Hepatocyte (in vitro differentiated cells): ENCODE data around the gene GAB1.

Experiments used
- CTCF ChIP-seq: fragments of 200-600 bp; sonication (generic); IDR thresholded peaks from 2 replicates; pipeline ENCODE4 v1.5.1; 2016; ENCODE audit warnings: antibody characterized with exemption, mild to moderate bottlenecking; ENCODE audit not compliant: poor library complexity
- EZH2phosphoT487 ChIP-seq: fragments of 200-600 bp; sonication (generic); IDR thresholded peaks from one replicate; pipeline ENCODE4 v1.6.1; 2018; ENCODE audit warnings: antibody characterized with exemption, mild to moderate bottlenecking, low read depth, moderate library complexity; ENCODE audit not compliant: unreplicated experiment, severe bottlenecking

- no peak for TF ChIP-seq CTCF
- TF ChIP-seq EZH2phosphoT487: no peak
These were observed 81.2 kb downstream of the GAB1 start for GRCh38 chr4:143417679-143418403.
